HG02642 (cell line): ENCODE data around the gene CEMIP.

Experiments used
- ATAC-seq: cut with Tn5 transposase; IDR thresholded peaks from one replicate; pipeline ENCODE4 v1.9.1; 2021; ENCODE audit warnings: mild to moderate bottlenecking; ENCODE audit not compliant: unreplicated experiment, poor library complexity

The CEMIP gene, protein sequence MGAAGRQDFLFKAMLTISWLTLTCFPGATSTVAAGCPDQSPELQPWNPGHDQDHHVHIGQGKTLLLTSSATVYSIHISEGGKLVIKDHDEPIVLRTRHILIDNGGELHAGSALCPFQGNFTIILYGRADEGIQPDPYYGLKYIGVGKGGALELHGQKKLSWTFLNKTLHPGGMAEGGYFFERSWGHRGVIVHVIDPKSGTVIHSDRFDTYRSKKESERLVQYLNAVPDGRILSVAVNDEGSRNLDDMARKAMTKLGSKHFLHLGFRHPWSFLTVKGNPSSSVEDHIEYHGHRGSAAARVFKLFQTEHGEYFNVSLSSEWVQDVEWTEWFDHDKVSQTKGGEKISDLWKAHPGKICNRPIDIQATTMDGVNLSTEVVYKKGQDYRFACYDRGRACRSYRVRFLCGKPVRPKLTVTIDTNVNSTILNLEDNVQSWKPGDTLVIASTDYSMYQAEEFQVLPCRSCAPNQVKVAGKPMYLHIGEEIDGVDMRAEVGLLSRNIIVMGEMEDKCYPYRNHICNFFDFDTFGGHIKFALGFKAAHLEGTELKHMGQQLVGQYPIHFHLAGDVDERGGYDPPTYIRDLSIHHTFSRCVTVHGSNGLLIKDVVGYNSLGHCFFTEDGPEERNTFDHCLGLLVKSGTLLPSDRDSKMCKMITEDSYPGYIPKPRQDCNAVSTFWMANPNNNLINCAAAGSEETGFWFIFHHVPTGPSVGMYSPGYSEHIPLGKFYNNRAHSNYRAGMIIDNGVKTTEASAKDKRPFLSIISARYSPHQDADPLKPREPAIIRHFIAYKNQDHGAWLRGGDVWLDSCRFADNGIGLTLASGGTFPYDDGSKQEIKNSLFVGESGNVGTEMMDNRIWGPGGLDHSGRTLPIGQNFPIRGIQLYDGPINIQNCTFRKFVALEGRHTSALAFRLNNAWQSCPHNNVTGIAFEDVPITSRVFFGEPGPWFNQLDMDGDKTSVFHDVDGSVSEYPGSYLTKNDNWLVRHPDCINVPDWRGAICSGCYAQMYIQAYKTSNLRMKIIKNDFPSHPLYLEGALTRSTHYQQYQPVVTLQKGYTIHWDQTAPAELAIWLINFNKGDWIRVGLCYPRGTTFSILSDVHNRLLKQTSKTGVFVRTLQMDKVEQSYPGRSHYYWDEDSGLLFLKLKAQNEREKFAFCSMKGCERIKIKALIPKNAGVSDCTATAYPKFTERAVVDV (N-terminal part only)

DNA sequence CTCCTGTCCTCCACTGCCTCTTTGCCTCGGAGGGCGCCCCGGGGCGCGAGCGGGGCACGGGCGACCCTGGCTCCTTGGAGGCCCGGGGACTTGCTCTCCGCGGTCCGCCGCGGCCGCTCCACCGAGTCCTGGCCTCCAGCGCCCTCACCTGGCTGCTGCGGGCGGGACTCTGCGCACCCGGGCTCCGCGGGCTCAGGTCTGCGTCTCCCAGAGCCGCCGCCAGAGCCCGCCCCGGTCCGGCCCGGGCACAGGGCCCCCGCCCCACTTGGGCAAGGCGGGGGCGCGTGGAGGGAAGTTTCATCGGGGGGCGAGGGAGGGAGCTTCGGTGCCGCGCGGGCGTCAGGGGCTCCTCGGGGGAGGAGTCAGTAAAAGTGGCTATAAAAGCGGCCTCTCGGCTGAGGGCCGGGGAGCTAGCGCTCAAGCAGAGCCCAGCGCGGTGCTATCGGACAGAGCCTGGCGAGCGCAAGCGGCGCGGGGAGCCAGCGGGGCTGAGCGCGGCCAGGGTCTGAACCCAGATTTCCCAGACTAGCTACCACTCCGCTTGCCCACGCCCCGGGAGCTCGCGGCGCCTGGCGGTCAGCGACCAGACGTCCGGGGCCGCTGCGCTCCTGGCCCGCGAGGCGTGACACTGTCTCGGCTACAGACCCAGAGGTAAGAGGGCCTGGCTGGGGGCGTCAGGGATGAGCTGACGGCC lies at the start of gene CEMIP:
CEMIP (plus strand) TSS at position 407 of the 694 bp plus-strand sequence. CDS start 94,510 bp downstream, outside the sequence.
- ATAC-seq: no peak

DNA sequence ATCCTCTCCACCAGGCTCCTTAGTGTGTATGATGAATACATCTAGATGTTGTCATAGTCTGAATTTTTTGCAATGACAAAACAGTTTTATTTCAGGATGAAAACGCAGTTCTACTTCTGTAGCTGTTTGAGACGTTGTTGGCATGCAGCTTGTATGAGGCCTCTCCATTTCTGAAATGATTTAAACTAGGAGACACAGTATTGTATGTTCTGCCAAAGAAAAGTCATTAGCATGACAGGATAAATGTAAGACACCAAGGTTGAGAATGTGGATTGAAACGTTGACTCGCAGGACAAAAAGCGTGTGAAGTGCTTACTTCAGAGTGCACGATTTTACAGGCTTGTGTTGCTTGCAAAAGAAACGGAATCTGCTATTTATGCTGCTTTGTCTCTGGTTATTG lies 48.8 kb upstream of the CEMIP start:
- no peak for ATAC-seq

DNA sequence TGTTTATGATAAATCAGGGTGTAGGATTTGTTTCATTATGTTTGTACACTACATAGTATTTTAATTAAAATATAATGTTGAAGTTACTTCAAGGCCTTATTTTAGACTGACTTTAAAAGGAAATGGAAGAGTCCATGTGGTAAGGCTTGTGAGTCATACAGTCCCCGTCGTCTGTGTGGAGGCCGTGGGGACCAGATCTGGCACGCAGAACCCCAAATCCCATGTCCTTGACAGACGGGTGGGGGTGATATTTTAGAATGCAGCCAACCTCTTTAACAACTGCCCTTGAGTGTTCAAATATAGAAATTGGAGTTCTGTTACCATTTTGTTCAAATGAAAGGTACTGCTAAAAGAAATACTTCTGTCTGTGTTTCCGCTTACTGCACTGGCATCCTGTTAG lies 48.2 kb upstream of the CEMIP start:
- no peak for ATAC-seq

DNA sequence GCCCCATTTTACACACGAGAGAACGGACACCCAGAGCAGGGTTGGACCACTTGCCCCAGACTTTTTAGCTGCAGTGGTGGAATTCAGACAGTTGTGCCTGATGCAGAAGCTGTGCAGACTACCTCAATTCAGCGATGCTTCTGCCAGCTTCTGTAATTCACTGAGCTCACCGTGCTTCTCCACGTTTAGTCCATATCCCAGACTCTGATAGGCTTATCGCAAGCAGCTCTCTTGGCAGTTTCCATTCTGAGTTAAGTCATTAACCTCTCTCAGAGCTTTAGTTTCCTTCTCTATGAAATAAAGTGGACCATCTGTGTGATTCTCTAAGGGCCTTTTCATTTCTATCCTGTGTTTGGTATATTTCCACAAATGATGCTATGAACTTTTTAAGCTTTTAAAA lies 47.0 kb upstream of the CEMIP start:
- ATAC-seq: no peak

DNA sequence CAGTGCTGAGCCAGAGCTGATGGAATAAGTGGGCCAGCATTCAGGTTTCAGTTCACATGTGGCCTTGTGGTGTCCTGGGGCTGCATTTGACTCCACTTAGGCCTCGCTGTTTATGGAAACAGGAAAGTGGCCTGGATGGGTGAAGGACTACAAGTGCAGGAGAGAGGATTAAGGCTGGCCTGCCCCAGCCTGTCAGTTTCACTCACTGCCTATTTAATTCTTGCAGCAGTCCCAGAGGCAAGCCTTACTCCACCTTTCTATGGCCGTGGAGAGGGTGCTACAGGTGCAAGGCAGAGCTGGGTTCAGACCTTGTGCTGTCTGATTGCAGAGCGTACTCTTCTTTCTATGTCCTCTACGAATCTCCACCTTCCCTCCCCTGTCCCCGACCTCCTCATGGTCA lies 46.4 kb upstream of the CEMIP start:
- ATAC-seq: no peak

DNA sequence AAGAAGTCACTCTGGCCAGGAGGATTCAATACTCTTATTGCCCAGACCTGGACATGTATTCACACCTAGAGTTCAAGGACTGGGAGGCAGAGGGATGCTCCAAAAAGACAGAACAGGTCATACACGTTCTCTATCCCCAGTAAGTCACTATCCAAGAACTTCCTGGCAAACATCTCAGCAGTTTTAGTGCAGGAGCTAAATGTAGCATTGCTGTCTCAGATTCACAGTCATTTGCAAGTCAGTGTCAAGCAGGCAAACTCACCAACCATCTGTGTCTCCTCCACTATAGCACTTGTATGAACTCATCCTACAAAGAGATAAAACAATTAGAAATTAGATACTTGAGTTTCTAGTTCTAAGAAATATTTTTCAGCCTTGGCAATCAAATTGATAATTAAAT lies 45.7 kb upstream of the CEMIP start:
- ATAC-seq: no peak

DNA sequence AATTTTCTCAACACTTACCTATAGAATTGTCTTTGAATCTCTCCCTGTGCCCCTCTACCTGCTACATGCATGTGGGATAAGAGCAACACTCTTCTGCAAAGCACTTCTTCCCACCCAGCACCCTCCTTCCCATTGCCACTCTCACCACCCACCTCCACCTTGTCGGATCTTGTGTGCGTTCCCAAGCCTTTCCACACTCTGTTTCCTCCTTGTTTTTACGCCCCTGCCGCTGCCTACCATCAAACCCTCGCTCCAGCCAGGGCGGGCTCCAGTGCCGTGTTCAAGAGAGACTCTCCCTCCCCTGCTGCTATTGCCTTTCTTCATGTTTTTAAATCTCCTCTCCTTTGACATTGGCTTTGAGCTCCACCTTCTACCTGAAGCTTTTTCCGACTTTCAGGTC lies 43.8 kb upstream of the CEMIP start:
- no peak for ATAC-seq

DNA sequence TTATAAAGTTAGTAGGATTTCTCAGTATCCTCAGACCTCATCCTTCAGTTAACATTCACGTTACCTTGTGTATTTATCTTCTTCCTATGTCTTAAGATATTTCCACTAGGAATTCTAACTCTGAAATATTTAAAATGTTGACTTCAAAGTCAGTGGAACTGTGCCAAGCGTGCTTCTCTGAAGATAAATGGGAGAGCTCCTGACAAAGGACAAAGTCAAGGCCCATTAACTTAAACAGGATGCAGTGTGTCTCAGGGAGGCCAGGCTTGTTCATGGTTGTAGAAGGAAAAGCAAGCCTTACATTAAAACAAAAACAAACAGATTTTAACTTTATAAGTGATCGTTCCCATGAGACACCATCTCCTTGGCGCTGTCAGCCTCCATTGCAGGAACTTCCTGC lies 42.6 kb upstream of the CEMIP start:
- ATAC-seq: no peak

DNA sequence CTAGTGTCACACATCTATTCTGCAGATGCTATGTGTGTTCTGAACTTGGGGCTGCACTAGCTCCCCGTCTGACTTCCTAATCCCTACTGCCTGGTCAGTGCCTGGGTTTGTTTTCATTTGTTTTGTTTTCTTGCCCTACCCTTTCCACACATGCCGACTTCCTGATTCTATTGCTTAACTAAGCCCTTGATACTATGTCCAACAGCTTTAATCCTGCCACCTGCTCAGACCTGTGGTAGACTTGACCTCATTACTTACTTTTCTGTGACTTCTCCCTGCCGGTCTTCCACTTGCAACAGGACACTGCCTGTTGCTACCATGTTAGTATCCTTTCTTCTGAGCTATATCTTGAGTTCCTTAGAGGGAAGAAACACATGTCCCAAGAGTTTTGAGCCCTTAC lies 39.3 kb upstream of the CEMIP start:
- no peak for ATAC-seq

DNA sequence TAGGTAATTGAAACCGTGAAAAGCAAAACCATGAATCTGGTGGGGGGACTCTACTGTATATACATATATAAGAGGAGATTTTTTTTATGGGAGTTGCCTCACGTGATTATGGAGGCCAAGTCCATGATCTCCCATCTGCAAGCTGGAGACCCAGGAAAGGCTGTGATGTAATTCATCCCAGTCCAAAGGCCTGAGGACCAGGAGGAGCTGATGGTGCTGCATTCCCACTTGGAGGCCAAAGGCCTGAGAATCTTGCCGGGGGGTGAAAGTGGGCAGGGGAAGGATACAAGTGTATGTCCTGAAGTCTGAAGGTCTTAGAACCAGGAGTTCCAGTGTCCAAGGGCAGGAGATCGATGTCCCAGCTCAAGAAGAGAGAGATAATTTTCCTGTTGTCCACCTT lies 37.1 kb upstream of the CEMIP start:
- no peak for ATAC-seq

DNA sequence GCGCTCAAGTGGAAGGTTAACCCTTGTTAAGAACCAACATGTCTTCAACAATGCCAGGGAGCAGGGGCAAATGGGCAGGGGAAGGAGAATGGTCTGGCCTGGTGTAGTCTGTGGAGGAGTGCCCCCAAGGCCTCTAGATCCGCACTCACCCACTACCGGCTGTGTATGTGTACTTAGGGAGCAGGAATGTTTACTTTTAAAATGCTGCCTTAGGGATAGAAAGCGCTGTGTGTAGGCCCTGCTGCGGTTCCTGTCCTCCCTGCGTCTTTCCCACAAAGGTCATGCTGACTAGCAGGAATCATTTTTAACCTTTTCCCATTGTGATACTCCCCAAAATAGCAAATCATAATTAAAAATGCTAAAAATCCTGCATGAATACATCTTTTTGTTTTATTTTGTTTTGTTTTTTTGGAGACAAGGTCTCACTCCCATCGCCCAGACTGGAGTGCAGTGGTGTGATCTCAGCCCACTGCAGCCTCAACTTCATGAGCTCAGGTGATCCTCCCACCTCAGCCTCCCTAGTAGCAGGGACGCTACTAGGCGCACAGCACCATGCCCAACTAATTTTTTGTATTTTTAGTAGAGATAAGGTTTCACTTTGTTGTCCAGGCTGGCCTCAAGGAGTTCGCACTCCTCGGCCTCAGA lies 35.9 kb upstream of the CEMIP start:
- ATAC-seq: no peak

DNA sequence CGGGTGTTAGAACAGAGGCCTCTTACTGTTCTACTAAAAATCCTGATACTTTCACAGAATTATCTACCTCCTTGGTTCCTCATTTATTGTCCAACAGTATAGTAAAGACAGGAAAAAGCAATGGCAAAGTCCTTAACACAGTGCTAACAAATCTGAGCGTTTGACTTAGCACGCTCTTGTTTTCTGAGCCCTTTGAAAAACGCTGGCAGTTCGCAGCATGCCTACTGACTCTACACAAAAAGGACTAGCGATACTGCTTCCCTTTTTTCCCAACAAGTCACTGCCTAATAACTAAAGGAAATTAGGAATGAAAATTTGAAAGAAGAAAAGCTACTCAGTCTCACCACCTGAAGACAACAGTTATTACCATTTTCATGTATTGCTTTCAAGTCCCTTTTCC lies 34.8 kb upstream of the CEMIP start:
- ATAC-seq: no peak

DNA sequence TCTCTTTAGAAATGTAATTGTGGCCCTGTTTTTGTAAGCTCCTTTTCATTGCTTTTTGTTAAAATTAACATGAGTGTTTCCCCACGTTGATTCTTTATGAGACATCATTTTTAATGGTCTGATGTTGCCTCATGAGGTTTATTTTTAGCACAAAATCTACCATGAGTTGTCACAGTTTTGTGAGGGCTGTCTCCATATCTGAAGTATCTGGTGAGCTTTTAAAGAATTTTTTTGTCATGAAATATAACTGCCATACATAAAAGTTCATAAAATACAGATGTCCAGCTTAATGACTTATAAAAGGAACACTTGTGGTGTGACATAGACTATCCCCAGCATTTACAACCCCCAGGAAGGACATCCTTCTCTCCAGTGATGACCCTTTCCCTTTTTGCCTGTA lies 34.3 kb upstream of the CEMIP start:
- ATAC-seq: no peak

DNA sequence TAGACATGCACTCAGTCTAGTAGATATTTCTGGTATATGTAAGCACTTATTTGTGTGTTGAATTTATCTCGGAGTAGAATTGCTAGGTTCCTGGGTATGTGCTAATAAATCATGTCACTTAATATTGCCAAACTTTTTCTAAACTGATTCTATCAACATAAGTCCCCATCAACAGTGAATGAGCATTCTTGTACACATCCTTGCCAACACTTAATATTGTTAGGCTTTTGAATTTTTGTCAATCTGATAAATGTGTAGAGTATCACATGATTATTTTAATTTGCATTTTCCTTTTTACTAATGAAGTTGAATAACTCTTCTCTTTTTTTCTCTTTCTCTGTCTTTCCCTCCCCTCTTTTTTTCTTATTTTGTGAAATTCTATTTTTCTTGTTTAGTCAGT lies 33.3 kb upstream of the CEMIP start:
- no peak for ATAC-seq

DNA sequence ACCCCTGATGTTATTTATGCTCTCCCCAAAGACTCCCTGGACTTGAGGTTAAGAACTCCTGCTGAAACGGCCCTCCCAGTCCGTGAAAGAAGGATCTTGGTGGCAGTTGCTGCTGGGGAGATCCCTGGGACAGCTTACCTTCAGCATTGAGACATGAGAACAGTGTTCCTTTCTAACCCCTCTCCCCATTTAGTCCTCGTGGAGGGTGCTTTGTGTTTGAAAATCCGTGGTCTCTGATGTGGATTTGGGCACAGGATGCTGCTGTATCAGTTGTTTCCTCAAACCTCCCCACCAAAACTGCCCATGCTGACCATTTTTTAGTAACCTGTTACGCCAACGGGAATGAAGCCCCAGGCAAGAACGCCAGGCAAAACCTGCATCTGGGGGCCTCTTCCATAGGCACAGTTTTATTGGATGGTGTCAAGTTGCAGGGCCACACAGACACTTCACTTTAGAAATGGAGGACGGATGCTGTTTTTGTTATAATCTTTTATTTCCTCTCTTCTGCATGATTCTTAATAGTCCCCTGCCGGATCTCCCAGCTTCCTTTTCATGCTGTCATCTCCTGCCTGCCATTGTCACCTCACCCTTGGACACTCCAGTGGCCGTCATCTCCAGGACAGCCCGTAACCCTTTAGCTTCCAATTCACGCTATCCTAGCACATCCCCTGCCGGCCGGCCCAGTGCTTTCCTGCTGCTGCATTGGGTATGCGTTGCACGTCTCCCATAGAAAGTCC lies 31.7 kb upstream of the CEMIP start:
- ATAC-seq: no peak

DNA sequence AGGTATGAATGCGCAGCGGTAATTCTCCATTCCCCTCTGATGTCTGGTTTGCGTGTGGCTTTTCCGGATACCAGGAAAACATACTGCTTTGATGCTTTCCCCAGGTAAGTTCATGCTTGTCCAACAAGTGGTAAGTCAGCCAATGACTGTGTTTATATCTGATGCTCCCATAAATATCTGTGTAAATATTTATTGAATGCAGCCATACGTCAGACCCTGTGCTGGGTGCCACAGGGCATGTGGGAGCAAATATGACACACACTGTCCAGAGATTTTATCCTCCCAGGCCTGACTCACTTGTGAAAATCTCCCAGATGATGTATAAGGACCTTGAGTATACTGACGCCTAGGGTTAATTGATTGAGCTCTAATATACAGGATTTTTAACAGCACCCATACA lies 29.6 kb upstream of the CEMIP start:
- ATAC-seq: no peak

DNA sequence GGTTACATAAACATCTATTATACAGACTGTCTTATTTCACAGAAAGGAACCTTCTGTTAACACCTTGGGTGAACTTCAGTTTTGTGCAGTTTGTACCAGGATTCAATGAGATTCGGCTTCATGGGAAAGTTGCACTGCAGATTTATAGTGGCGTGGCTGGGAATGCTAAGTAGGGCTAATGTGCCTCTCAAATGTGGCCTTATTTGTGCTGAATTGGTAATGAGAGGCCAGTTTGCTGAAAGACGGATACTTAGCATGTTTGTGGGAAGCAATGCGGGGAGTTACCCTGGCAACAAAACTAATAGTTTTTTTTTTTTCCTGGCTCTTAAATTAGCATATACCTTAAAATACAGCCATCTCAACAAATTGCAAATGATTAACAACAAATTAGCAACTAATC lies 28.6 kb upstream of the CEMIP start:
- no peak for ATAC-seq

DNA sequence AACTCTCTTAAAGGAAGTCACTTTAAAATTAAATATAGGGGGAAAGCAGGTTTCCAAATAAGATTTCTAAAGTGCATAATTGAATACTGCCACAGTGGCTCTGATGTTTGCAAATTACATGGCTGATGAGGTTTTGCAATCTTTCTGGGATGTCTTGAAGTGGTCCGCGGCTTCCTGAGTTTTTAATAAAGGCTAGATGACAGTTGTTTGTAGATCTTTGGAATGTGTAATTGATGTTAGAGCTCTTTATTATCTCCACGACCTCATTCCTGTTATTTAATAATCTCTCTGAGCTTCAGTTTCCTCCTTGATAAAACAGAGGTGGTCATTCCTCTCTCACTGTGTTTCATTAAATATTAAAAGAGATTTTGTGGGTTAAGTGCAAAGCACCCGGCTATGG lies 27.0 kb upstream of the CEMIP start:
- no peak for ATAC-seq

DNA sequence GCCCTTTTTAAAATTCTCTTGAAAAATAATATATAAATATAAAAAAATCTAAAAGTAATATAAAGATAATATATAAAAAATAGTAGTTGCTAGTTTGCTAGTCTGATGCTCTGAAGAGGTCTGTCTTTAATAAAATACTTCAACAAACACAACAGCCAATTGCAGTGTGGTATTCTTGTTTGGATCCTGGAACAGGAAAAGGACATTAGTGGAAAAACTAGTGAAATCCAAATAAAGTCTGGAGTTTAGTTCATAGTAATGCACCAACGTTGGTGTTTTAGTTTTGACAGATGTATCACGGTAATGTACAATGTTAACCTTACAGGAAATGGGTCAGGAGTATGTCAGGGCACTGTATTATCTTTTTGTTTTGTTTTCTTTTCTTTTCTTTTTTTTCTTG lies 26.0 kb upstream of the CEMIP start:
- ATAC-seq: no peak
